Measurements from ENCODE around the gene TST.
A peak's percentile ranks its signal among the peaks of the same experiment; 100 is the strongest.
"Not testable (repeated sequence)": the region's sequence is repeated elsewhere in the genome, so short reads cannot be mapped to it uniquely, and the experiment has no call there.

Gene TST

DNA sequence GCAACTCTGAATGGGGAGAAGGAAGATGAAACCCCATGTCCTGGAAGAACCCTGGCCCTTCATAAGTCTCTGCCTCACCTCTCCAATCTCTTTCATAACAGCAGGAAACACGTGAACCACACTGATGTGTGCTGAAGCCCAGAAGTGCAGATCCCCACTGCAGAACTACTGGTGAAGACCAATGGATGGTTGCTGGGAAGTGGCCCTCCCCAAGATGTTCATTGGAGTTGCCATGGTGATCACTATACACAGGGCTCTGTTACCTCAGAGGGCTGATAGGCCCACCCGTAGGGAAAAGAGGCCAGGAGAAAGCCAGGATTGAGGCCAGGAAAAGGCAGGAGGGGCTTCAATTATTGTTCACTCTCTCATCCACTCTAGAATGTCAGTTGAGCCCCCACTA lies 11.6 kb downstream of the TST start:
- TF ChIP-seq GATA1 (IDR thresholded peaks at IDR 0.05; ENCODE audit: low read depth, low read length) (no peak), POLR2A (IDR thresholded peaks at IDR 0.05; ENCODE audit: low read length) (no peak)
- DNase-seq, result no peak

DNA sequence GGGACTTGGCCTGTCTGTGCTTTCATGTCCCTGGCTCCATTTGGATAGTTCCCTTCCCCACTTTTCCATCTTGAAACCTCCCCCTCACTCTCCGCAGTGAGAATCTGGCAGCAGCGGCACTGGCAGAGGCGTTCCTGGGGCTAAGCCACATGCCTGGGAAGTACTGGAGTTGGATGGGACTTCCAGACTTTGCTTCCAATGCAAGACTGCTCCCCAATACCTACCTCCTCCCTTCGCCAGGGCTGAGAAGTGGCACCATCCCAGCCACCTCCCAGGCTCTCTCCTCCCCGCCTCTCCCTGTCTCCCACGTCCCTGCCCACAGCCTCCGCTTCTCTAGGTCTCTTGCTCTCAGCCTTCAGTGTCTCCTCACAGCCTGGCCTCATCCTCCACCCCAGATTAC lies 16.6 kb downstream of the TST start:
- no peak for DNase-seq
- TF ChIP-seq POLR2A (IDR thresholded peaks at IDR 0.05; ENCODE audit: low read length) (no peak), GATA1 (IDR thresholded peaks at IDR 0.05; ENCODE audit: low read depth, low read length) (no peak)

DNA sequence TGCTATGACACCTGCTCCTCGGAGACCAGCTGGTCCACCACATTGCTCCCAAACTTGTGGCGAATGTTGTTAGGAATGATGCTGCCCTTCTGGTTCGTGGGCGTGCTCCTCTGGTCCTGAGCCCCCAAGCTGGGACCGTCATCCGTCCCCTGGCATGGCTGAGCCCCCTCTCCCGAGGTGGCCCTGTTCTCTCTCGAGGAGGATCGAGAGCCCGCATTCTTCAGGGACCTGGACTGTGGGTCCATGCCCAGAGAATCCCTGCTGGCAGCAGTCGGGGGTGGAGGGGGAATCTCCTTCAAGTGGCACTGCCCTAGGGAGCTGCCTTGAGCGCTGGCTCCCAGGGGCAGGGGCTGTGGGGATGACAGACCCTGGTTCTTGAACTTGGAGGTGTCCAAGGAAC lies 17.4 kb downstream of the TST start:
- no peak for DNase-seq
- TF ChIP-seq GATA1 (IDR thresholded peaks at IDR 0.05; ENCODE audit: low read depth, low read length) (no peak), POLR2A (IDR thresholded peaks at IDR 0.05; ENCODE audit: low read length) (no peak)

DNA sequence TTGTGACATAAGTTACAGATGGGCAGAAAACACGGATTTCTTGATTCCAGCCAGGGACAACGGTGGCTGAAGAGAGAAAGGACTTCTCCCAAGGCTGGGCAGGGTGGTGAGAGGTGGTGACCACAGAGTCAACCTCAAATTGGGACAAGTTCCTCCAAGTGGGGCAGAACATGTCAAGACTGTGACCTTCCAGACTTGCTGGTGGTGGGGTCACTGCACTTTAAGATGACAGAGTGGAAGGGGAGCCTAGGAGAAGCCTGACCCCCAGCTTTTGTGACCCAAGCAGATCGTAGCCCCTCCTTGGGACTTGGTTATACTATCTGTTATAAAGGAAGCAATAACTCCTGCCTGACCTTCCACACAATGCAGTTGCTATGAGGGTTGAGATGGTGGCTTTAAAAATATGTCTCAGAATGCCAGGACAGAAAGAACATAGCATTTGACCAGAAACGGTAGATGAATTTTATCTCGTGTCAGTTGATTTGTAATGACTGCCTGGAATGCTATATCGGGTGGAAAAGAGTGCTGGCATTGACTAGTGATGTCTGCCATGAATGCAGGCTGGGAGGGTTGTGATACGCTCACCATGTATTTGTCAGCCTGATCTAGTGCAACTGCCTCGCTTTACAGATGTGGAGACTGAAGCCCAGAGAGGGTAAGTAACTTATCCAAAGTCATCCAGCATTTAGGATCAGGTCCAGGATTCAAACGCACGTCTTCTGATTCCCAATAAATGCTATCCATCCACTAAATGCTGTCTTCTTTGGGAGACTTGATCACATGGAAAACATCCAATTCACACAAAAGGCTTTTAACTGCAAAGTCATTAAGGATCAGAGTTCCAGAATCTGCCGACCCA lies 18.3 kb downstream of the TST start:
- no peak for DNase-seq
- TF ChIP-seq POLR2A (IDR thresholded peaks at IDR 0.05; ENCODE audit: low read length) (no peak), GATA1 (IDR thresholded peaks at IDR 0.05; ENCODE audit: low read depth, low read length) (no peak)

DNA sequence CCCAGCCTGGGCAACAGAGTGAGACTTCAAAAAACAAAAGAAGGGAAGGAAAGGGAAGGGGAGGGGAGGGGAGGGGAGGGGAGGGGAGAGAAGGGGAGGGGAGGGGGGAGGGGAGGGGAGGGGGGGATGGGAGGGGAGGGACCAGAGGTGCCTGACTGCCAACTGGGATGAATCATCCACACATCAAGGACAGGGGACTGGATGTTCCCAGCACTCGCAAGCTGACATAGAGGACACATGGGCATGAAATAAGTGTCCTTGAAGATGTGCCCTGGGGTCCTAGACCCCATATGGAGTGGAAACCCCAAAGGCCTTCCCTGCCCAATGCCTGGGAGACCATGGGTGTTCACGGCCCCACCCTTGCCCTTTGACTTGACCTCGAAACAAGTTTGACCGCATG lies 19.8 kb downstream of the TST start:
- no peak for DNase-seq
- no peak for TF ChIP-seq GATA1 (IDR thresholded peaks at IDR 0.05; ENCODE audit: low read depth, low read length)
- no peak for TF ChIP-seq POLR2A (IDR thresholded peaks at IDR 0.05; ENCODE audit: low read length)

DNA sequence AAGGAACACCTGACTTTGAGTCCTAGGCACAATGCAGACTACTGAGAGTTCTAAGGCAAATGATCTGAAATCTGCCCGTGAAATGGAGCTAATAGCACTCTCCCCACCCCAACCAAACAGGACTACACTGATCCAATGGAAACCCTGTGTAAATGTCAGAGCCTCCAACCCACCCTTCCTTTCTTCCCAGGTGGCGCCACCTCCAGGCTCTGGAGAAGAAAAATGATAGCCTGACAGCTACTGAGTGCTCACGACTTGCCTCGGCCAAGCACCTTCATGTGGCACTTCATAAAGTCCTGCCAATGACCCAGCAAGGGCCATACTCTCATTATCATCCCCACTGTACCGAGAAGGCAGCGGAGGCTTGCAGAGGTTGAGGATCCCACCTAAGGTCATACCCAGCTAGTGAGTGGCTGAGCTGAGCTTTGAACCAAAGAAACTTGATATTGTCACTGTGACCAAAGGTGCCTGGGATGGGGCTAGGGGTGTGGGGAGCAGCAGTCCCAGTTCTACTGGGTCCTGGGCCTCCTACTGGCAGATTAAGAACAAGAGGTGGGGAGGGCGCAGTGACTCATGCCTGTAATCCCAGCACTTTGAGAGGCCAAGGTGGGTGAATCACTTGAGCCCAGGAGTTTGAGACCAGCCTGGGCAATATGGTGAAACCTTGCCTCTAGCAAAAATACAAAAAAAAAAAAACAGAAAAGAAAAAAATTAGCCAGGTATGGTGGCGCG lies 20.5 kb downstream of the TST start:
- no peak for TF ChIP-seq POLR2A (IDR thresholded peaks at IDR 0.05; ENCODE audit: low read length)
- no peak for TF ChIP-seq GATA1 (IDR thresholded peaks at IDR 0.05; ENCODE audit: low read depth, low read length)
- peak; percentile 52 to 56 for DNase-seq

GRCh38 chr22:36997746-36998145 lies 21.5 kb downstream of the TST start:
- no peak for DNase-seq
- TF ChIP-seq POLR2A (IDR thresholded peaks at IDR 0.05; ENCODE audit: low read length) (no peak), GATA1 (IDR thresholded peaks at IDR 0.05; ENCODE audit: low read depth, low read length) (no peak)

- DNase-seq, result peak; percentile 39 to 42
- TF ChIP-seq GATA1 (IDR thresholded peaks at IDR 0.05; ENCODE audit: low read depth, low read length), result no peak
- no peak for TF ChIP-seq POLR2A (IDR thresholded peaks at IDR 0.05; ENCODE audit: low read length)
Measured at GRCh38 chr22:36991206-36991605, 28.0 kb downstream of the TST start.

DNA sequence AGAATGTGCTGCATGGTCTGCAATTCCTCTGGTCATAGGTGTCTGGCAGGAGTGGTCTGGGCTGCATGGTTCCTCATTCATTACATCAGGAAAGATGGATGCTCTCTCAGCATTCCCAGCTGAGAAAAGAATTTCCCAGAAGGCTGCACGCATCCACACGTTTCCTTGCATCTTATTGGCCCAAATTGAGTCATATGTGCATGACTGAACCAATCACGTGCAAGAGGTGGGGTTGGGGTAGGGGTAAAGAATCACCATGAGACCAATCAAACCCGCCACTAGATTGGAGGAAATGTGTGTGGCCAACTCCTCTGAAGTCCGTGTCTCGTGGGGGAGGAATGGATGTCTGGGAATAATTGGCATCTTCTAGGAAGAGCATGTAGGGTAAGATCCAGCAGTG lies 28.8 kb downstream of the TST start:
- TF ChIP-seq GATA1 (IDR thresholded peaks at IDR 0.05; ENCODE audit: low read depth, low read length) (no peak), POLR2A (IDR thresholded peaks at IDR 0.05; ENCODE audit: low read length) (no peak)
- no peak for DNase-seq

DNA sequence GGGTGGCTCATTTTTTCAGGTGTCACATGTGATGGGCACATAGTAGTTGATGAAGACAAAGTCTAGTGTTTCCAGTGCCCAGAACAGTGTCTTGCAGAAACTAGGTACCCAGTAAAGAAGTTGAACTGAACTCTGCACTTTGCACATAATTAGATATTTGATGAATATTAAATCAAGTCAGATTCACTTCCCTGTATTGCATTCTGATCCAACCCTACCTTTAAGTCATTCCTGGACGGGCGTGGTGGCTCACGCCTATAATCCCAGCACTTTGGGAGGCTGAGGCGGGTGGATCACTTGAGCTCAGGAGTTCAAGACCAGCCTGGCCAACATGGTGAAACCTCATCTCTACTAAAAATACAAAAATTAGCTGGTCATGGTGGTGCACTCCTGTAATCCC lies 30.2 kb downstream of the TST start:
- DNase-seq, result not testable (repeated sequence)

- no peak for DNase-seq
- TF ChIP-seq POLR2A (IDR thresholded peaks at IDR 0.05; ENCODE audit: low read length), result no peak
Measured at GRCh38 chr22:36988075-36988832, 31.0 kb downstream of the TST start.

GRCh38 chr22:36986242-36986821 lies 32.9 kb downstream of the TST start:
- TF ChIP-seq POLR2A (IDR thresholded peaks at IDR 0.05; ENCODE audit: low read length), result no peak
- TF ChIP-seq GATA1 (IDR thresholded peaks at IDR 0.05; ENCODE audit: low read depth, low read length), result no peak
- DNase-seq, result peak; percentile 68 to 75

GRCh38 chr22:36985211-36985889 lies 33.9 kb downstream of the TST start:
- no peak for DNase-seq
- TF ChIP-seq GATA1 (IDR thresholded peaks at IDR 0.05; ENCODE audit: low read depth, low read length) (no peak), POLR2A (IDR thresholded peaks at IDR 0.05; ENCODE audit: low read length) (no peak)
